GM18873 (cell line): ENCODE data around the gene OSBPL5.

Source experiments
- ATAC-seq: cut with Tn5 transposase; IDR thresholded peaks from one replicate; pipeline ENCODE4 v1.9.1; 2021; ENCODE audit warnings: mild to moderate bottlenecking, moderate library complexity, moderate number of reproducible peaks; ENCODE audit not compliant: unreplicated experiment, low FRiP score

OSBPL5 gene

DNA sequence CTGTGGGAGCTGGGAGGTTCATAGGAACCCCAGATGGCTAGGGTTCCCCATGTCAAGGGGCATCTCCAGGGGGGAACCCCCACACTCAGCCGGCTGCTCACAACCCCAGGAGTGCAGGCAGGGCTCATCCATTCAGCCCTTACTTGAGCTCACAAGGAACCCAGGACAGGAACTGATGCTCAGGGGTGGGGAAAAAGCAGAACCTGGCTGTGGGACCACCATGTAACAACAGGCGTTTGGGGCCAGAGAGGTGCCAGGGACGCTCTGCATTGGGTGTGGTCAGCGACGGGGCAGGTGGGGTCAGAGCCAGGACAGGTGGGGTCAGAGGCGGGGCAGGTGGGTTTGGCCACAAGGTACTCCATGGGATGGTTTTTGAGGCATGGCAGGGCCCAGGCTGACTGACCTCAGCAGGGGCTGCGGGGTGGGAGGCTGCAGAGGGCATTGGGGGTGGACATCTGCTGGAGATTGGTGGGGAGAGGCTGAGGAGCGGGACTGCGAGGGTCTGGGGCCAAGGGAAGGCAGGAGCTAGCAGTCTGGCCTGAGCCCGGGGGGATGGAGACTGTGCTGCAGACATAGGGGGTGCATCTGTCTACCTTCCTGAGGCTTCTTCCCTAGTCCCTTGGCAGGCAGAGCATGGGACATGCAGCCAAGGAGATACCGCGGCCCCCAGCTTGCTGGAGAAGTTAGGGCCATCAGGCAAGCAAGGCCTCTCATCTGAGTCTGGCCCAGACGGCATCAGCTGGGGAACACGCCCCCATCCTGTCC lies 73.8 kb downstream of the OSBPL5 start:
- ATAC-seq = no peak

- no peak for ATAC-seq
These were observed 74.8 kb downstream of the OSBPL5 start for GRCh38 chr11:3090096-3090901.

GRCh38 chr11:3089236-3090061 lies 75.7 kb downstream of the OSBPL5 start:
- ATAC-seq = no peak

GRCh38 chr11:3088806-3089205 lies 76.3 kb downstream of the OSBPL5 start:
- ATAC-seq = no peak

- no peak for ATAC-seq
These were observed 77.0 kb downstream of the OSBPL5 start for GRCh38 chr11:3087821-3088800.

DNA sequence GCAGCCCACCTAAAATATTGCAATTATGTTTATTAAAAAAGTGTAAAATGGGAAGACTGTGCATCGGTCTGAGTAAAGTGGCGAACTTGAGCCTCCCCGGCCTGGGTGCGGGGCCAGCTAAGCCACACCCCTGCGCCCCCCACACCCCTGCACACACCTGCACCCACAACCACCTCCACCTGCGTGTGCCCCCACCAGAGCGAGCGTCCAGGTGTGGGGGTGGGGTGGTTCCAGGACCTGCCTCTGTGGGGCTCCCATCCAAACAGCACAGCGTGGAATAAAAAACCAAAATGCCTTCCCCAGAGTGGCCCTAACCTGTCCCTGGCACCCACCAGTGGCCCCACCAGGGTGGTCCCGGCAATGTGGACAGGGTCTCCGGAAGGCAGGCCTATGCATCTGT lies 77.7 kb downstream of the OSBPL5 start:
- ATAC-seq = no peak

- ATAC-seq = no peak
These were observed 78.4 kb downstream of the OSBPL5 start for GRCh38 chr11:3086671-3087150.

DNA sequence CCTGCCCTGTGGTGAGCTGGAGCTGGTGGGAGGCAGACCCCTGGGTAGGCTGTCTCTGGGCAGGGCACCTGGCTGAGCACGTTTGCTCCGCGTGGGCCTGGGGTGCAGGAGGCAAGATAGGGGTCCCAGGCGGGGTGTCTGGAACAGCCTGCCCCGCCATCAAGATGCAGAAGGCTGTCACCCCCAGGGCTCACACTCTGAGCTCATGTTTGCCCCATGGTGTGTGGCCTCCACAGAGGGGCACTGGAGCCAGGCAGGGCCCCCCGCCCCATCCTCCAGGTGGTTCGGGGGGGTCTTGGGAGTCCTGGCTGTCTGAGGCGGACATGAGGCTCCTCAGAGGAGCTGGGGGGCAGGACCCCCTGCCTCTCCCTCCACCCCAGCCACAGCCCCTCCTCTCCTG lies 79.0 kb downstream of the OSBPL5 start:
- no peak for ATAC-seq

DNA sequence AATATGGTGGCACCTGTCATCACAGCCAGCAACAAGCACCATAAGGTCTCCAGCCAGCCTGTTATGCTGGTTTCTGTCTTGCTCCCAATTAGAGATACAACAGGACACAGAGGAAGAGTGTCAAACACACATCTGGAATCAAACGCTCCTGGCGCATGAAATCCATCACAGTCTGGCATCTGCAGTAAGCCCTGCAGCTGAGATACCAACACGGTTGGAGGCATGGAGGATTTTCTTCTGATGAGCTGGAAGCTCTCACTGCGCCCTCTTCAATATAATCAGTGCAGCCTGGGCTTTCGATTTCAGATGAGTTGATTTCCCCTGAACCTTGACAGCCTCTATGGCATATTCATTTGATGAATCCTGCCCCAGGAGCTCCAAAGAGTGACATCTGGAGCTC lies 80.1 kb downstream of the OSBPL5 start:
- ATAC-seq = no peak

GRCh38 chr11:3083321-3083720 lies 81.8 kb downstream of the OSBPL5 start:
- ATAC-seq = no peak

GRCh38 chr11:3081386-3081751 lies 83.7 kb downstream of the OSBPL5 start:
- ATAC-seq = no peak

DNA sequence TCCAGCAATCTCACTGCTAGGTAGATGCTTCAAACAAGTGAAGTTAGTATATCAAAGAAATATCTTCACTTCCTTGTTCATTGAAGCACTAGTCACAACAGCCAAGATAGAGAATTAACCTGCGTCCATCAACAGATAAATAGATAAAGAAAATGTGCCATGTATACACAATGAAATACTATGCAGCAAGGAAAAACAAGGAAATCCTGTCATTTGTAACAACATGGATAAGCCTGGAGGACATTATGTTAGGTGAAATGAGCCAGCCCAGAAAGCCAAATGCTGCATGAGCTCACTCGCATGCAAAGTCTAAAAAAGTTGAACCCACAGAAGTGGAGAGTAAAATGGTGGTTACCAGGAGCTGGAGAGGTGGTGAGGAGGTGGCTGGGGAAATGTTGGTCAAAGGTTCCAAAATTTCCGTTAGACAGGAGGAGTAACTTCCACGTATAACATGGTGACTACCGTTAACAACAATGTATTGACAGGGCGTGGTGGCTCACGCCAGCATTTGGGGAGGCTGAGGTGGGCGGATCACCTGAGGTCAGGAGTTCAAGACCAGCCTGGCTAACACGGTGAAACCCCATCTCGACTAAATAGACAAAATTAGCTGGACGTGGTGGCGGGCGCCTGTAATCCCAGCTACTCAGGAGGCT lies 84.3 kb downstream of the OSBPL5 start:
- no peak for ATAC-seq

GRCh38 chr11:3080104-3080503 lies 85.0 kb downstream of the OSBPL5 start:
- no peak for ATAC-seq

DNA sequence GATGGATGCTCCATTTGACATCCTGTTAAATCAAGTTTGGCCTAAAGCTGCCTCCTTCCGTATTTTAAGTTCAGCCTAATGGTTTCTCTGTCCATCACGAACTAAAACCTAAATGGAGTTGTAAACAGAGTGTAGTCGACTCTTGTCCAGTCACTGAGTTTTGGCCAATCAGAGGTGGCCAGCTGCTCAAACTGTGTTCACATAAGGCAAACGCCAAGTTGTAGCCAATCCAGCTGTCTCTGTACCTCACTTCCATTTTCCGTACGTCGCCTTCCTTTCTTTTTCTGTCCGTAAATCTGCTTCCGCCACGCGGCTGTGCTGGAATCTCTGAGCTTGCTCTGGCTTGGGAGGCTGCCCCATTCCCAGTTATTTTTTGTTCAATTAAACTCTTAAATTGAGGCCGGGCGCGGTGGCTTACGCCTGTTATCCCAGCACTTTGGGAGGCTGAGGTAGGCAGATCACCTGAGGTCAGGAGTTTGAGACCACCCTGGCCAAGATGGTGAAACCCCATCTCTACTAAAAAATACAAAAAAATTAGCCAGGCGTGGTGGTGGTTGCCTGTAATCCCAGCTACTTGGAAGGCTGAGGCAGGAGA lies 87.2 kb downstream of the OSBPL5 start:
- no peak for ATAC-seq

GRCh38 chr11:3077189-3077836 lies 87.8 kb downstream of the OSBPL5 start:
- no peak for ATAC-seq

- no peak for ATAC-seq
These were observed 90.1 kb downstream of the OSBPL5 start for GRCh38 chr11:3074912-3075589.

- ATAC-seq = no peak
These were observed 92.1 kb downstream of the OSBPL5 start for GRCh38 chr11:3073029-3073435.

DNA sequence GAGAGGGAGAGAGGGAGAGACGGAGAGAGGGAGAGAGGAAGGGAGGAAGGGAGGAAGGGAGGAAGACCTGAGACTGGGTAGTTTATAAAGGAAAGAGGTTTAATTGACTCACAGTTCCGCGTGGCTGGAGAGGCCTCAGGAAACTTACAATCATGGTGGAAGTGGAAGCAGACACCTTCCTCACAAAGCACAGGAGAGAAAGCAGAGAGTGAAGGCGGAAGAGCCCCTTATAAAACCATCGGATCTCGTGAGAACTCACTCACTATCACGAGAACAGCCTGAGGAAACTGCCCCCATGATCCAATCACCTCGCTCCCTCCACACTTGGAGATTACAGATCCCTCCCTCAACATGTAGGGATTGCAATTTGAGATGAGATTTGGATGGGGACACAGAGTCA lies 95.7 kb downstream of the OSBPL5 start:
- ATAC-seq = no peak
